BJ (cell line): ENCODE data around the gene OR6S1. TPM values are rescaled to one million over a fixed set of nuclear protein-coding genes. Genes with fewer than 3 reads are reported as not detected.

ENCODE experiments used
- CTCF ChIA-PET: fragments of 350-600 bp; formaldehyde crosslinking; extraction: SDS; loops from one replicate; lab custom pipeline; 2021; ENCODE audit warnings: antibody characterized with exemption, inconsistent platforms; lab: Yijun Ruan, JAX
- POLR2A ChIA-PET: fragments of 300-600 bp; sonication (Branson Sonifier 250); formaldehyde crosslinking; extraction: SDS; loops from one replicate; lab custom pipeline; 2021; ENCODE audit warnings: antibody characterized with exemption; lab: Charles Lee
- DNase-seq: peaks from one replicate; pipeline ENCODE4 v3.0.0-alpha.2; 2011; ENCODE audit warnings: low read depth
- H3K27me3 ChIP-seq: 2 replicates; pipeline ENCODE4 v1.6.0; 2011; ENCODE audit warnings: low read length; ENCODE audit not compliant: control insufficient read depth, insufficient read depth
- H3K36me3 ChIP-seq: 2 replicates; pipeline ENCODE4 v1.5.1; 2011; ENCODE audit warnings: low read length; ENCODE audit not compliant: control insufficient read depth, insufficient read depth
- H3K4me3 ChIP-seq: 2 replicates; pipeline ENCODE4 v1.5.1; 2011; ENCODE audit warnings: low read depth, mild to moderate bottlenecking, control low read depth, low read length
- CTCF ChIP-seq: IDR thresholded peaks from 2 replicates; pipeline ENCODE4 v1.5.1; 2011; ENCODE audit warnings: low read depth, mild to moderate bottlenecking, control low read depth, inconsistent platforms, low read length, moderate library complexity; ENCODE audit not compliant: insufficient read depth
- polyA plus RNA-seq: library from polyadenylated mRNA; depleted of rRNA; stranded (reverse); fragments of >200 nt; gene quantifications from 2 replicates; pipeline ENCODE4 v1.2.3, GENCODE V29; 2011

The OR6S1 gene
- polyA plus RNA-seq, 1 experiment: not detected

DNA sequence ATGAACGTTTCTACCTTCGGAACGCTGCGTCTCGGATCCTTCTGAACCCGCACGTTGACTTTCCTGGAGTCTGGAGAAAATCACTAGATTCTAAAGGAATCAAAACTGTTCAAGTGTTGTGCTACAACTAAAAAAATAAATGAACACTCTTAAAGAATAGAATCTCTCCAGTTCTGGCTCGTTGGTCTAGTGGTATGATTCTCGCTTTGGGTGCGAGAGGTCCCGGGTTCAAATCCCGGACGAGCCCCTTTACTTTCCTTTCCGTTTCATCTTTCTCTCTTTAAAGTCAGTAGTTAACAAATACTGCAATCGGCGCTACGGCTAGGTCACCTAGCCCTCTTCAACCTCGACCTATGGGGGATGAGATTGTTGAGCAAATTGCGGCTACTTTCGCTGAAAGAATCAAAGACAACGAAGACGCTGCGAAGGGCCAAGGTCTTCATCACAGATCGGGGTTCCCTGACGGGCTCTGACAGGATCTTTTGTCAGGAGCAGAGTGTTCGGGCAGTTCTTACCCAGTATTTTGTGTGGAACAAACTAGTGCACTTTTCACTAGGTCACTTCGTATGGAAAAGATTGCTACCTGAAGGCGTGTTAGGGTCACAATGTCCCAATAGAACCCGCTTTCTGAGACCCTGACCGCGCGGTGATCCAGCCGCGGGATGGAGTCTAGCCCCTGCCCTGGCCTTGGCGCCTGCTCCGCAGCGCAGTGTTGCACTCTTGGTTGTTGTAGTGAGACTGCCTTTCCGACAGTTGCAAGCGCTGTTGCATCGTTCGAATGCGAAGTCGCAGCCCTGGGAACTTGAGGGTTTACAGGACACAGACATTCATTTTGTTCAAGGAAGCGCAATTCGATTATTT lies 8.4 kb downstream of the OR6S1 start:
- DNase-seq: no peak
- CTCF ChIA-PET: interaction anchor here (0.5 to 2.4 kb wide), 3 partner anchors 13 to 51 kb away, joined by 3 to 13 read pairs (median 7); partner anchors contain the start of gene RNASE4
- H3K4me3 ChIP-seq: peak overlapping the region; percentile 11
- H3K27me3 ChIP-seq: peaks cover 3% of the 10 kb centered on the region
- TF ChIP-seq CTCF: no peak
- POLR2A ChIA-PET: no interaction called here
- no peaks in the 10 kb centered on the region for H3K36me3 ChIP-seq

- peaks cover 3% of the 10 kb centered on the region for H3K27me3 ChIP-seq
- no peaks in the 10 kb centered on the region for H3K36me3 ChIP-seq
- peak overlapping the region; percentile 11 for H3K4me3 ChIP-seq
- ChIA-PET CTCF (interaction anchor here (2.2 to 2.4 kb wide), 2 partner anchors 19 to 52 kb away, joined by 7 to 13 read pairs; partner anchors contain the start of gene RNASE4), POLR2A (no interaction called here)
- no peak for TF ChIP-seq CTCF
- DNase-seq: no peak
Measured at GRCh38 chr14:20632448-20632830, 9.1 kb downstream of the OR6S1 start.

DNA sequence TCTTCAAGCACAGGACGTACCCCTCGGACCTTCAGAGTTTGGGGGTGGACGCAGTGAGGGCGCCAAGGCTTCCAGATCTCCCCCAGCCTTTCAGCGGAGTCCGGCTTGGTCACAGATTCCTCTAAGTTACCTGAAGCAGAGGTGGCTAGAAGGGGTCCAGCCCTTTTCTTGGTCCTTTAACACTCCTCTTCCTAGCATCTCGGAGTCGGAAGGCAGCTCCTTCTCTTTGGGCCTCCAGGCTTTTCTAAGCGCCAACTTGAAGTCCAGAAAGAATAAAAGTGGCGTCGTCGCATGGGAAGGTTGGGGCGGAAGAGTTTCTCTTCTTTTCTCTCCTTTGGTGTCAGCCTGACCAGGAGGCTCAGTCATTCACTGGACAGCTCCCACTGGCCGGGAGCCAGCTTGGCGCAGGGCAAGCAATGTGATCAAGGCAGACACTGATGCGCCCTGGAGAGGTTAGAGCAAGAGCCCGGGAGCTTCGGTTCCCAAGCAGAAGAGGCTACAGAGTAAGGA lies 9.6 kb downstream of the OR6S1 start:
- ChIA-PET CTCF (interaction anchor here (1.2 to 2.4 kb wide), 3 partner anchors 18 to 52 kb away, joined by 3 to 13 read pairs (median 7); partner anchors contain the start of gene RNASE4), POLR2A (interaction anchor here (1.5 kb wide), 1 partner anchor 50 kb away, joined by 3 read pairs; no protein-coding TSS in a partner anchor)
- no peaks in the 10 kb centered on the region for H3K36me3 ChIP-seq
- no peak for TF ChIP-seq CTCF
- peaks cover 3% of the 10 kb centered on the region for H3K27me3 ChIP-seq
- no peak overlapping the region for H3K4me3 ChIP-seq
- no peak for DNase-seq

GRCh38 chr14:20631023-20631879 lies 10.2 kb downstream of the OR6S1 start:
- POLR2A ChIA-PET: interaction anchor here (1.5 kb wide), 1 partner anchor 51 kb away, joined by 3 read pairs; no protein-coding TSS in a partner anchor
- DNase-seq: no peak

More at GRCh38 chr14:20631023-20631879, 10.2 kb downstream of the OR6S1 start:
- H3K4me3 ChIP-seq: peak overlapping the region; percentile 20
- CTCF ChIA-PET: interaction anchor here (0.9 to 2.4 kb wide), 5 partner anchors 18 to 60 kb away, joined by 3 to 13 read pairs (median 3); partner anchors contain the start of gene RNASE4
- no peak for TF ChIP-seq CTCF
- no peaks in the 10 kb centered on the region for H3K36me3 ChIP-seq
- peaks cover 3% of the 10 kb centered on the region for H3K27me3 ChIP-seq
